HG03432 (cell line): ENCODE measurements around the gene OSBPL10.
"Not testable (repeated sequence)": the region's sequence is repeated elsewhere in the genome, so short reads cannot be mapped to it uniquely, and the experiment has no call there.

Experiments
- ATAC-seq: cut with Tn5 transposase; IDR thresholded peaks from one replicate; pipeline ENCODE4 v1.9.1; 2021; ENCODE audit warnings: mild to moderate bottlenecking, moderate library complexity; ENCODE audit not compliant: unreplicated experiment

OSBPL10 gene

GRCh38 chr3:31995026-31995425 lies 14.0 kb upstream of the OSBPL10 start:
- ATAC-seq = not testable (repeated sequence)

DNA sequence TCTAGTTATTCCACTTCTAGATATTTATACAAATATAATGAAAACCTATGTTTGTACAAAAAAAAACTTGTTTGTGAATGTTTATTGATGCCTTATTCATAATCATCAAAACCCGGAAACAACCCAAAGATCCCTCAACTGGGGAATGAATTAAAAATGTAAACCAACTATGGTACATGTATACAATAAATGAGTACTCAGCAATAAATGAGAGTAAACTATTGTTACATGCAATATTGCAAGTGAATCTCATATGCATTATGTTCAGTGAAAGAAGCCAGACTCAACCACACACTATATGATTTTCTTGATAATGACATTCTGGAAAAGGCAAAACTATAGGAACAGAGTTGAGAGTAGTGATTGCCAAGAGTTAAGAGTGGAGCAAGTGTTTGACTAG lies 12.8 kb upstream of the OSBPL10 start:
- ATAC-seq = no peak

DNA sequence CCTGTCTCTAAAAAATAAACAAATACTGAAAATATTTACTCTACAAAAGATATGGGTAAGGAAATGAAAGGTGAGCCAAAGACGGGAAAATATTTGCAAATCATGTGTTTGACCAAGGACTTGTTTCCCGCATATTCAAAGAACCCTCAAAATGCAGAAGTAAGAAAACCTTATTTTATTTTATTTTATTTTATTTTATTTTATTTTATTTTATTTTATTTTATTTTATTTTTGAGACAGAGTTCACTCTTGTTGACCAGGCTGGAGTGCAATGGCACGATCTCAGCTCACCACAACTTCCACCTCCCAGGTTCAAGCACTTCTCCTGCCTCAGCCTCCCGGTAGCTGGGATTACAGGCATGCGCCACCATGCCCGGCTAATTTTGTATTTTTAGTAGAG lies 11.9 kb upstream of the OSBPL10 start:
- not testable (repeated sequence) for ATAC-seq

DNA sequence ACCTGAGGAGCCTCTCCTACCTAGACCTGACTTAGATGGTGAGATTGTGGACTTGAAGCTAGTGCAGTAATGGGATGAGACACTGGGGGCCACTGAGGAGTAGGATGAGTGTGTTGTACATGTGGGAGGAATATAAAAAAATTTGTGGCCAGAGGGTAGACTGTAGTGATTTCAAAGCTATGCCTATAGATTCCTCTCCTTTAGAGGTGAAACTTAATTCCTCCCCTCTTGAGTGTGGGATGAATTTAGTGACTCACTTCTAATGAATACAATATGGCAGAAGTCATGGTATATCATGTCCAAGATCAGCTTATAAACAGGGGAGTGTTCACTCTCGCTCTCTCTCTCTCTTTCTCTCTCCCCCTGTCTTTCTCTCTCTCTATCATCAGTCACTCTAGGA lies 7.2 kb upstream of the OSBPL10 start:
- ATAC-seq = no peak

DNA sequence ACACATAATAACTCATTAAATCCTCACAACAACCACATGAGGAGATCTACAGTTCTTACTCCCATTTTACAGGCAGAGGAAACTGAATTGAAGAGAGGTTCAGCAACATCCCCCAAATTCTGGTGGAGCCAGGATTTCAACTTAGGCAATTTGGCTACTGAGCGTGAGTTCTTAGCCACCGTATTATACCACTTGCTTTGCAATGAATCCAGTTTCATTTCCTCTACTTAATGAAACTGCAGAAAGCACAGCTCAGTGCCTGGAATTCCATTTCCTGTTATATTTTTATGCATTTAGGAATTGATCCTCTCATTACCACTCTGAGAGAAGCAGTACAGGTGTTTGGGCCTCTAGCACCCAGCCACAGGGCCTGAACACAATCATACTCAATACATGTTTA lies 4.8 kb upstream of the OSBPL10 start:
- no peak for ATAC-seq

DNA sequence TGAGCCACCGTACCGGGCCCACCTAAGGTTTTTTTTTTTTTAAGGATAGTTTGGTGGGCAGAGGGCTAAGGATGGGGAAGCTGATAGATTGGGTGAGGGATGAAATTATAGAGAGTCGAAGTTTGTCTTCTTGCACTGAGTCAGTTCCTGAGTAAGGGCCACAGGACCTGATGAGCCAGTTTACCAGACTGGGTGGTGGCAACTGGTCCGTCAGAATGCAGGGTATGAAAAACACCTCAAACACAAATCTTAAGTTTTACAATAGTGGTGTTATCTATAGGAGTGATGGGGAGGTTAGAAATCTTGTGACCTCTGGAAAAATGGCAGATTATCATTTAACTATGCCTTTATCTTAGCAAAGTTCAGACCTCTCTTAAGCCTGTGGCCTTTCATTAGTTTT lies 3.3 kb upstream of the OSBPL10 start:
- no peak for ATAC-seq

GRCh38 chr3:31980530-31981205 lies 394 bp downstream of the OSBPL10 start:
- peak; percentile 45 for ATAC-seq

DNA sequence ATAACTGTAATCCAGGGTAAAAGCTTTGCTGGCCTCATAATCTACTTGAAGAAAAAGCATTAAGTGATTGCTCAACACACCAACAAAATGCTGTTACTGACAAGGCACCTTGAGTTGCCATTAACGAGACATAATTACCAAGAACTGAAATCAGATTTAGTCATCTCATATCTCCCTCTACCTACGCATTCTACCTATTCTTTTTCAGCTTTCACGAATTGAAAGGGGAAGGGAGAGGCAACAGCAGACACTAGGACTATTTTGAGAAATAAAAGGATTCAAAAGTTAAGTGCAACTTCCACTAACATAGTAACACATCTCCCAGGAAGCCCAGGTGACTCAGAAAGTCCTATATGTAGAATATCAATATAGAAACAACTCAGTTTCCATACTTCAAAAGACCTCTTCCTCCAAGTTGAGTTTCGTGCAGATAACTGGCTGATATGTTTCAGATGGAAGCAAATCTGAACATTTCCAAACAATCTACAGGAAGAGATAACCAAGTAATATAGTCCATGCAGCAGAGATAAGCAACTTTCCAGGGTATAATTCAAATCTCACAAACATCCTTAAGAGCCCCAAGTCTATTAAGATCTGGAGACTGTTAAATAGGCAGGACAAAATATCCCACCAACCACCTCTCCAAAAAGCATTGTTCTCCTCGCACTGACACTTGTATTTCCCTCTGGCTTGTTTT lies 1.9 kb downstream of the OSBPL10 start:
- peak; percentile 63 for ATAC-seq

DNA sequence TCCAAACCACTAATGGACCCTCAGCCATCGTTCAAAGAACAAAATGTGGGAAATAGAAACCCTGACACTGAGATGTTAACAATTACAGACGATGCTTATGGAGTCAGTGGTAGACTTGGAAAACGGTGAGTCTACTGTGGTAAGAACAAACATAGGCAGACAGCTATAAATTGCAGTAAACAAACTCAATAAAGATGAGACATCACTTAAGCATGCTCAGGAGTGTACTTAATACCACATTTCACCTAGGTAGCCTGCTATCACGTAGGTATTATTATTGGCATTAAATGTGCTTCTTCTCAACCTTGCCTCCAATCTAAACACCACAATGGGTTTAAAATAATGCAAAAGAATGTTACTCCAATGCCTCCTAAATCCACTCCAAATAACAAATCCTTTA lies 2.5 kb downstream of the OSBPL10 start:
- no peak for ATAC-seq

- ATAC-seq = no peak
Measured at GRCh38 chr3:31977736-31978135, 3.3 kb downstream of the OSBPL10 start.

GRCh38 chr3:31976302-31976701 lies 4.8 kb downstream of the OSBPL10 start:
- ATAC-seq = no peak

DNA sequence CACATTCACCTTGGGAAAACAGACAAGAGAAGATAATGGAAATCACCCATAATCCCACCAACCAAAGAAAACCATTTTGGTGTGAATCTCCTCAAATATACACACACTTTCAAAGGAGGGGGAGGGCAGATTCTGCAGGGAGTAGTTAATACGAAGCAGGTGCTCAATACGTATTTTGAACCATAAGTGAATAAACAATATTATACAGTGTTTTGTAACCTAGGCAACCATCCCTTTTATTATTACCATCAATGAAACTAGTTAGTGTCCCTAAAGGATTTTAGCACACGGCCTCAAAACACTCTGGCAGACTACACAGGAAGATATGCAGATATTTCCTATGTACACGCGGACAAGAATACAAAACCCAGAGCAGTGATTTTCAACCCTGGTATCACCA lies 6.1 kb downstream of the OSBPL10 start:
- no peak for ATAC-seq

GRCh38 chr3:31974471-31974870 lies 6.6 kb downstream of the OSBPL10 start:
- no peak for ATAC-seq

- no peak for ATAC-seq
Measured at GRCh38 chr3:31973837-31974236, 7.2 kb downstream of the OSBPL10 start.

GRCh38 chr3:31973081-31973480 lies 8.0 kb downstream of the OSBPL10 start:
- no peak for ATAC-seq

DNA sequence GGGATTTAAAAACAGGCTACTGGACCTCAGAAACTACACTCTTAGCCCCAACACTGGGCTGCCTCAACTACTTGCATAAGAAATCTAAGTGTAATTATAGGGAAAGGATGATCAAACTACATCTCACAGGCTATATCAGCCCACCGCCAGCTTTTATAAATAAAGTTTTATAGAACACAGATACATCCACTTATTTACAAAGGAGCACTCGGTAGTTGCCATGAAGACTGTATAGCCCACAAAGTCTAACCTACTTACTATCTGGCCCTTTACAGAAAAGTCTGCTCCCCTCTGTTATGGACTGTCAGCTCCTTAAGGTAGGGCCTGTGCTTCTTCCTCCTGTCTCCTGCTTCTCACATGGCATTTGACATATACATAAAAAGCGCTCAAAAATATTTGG lies 9.5 kb downstream of the OSBPL10 start:
- ATAC-seq = no peak

GRCh38 chr3:31968927-31969418 lies 12.1 kb downstream of the OSBPL10 start:
- no peak for ATAC-seq

- ATAC-seq = no peak
Measured at GRCh38 chr3:31968369-31968926, 12.6 kb downstream of the OSBPL10 start.

DNA sequence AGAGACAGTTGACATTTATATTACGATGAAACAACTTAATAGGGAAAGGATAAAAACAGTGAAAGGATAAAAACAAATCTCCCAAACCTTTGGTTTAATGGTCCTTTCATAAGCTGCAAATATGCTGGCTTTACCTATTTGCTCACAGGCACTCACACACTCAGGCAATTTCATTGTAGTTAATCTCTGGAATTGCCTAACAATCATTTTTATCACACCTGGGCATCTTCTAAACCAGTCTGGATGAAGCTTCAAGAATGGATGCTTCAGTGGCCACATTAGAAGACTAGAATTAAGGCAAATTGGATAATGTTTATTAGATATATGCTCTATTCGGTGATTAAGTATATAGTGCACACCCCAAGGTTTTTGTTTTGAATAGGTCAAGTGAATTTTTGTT lies 13.5 kb downstream of the OSBPL10 start:
- no peak for ATAC-seq

DNA sequence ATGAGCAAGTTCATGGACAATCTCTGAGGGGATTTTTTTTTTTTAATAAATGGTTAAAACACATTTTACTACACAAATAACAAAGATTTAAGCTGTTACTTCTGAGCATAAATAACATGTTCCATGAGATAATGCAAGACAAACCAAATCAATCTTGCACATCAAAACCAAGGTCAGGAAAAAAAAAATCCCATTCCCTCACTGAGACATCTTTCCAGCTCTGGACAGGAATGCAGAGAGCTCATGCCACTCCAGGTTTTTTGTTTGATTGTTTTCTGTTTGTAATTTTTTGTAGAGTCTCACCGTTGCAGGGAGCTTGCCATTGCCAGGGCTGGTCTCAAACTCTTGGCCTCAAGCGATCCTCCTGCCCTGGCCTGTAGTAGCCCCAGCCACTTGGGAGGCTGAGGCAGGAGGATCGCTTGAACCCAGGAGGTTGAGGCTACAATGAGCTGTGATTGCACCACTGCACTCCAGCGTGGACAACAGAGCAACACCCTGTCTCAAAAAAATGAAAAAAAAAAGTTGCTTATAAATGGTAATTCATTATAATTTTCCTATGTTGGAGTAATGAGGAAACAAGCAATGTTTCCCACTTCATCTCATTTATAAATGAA lies 14.0 kb downstream of the OSBPL10 start:
- no peak for ATAC-seq

GRCh38 chr3:31962801-31963205 lies 18.3 kb downstream of the OSBPL10 start:
- ATAC-seq = no peak
